SU-DHL-6 (cell line): ENCODE measurements around the gene AGBL3.

Experiments used
- EZH2phosphoT487 ChIP-seq: fragments of 200-600 bp; sonication (generic), shearing (Covaris generic); conservative IDR thresholded peaks from 2 replicates; pipeline ENCODE4 v1.6.1; 2018; ENCODE audit warnings: mild to moderate bottlenecking, antibody characterized with exemption, low read length, moderate library complexity, mixed read lengths
- TF ChIP-seq, protein P1 (sequence below): fragments of 200-600 bp; sonication (generic); IDR thresholded peaks from one replicate; pipeline ENCODE4 v1.5.1; 2017; ENCODE audit warnings: antibody characterized with exemption, mild to moderate bottlenecking, low read length, moderate library complexity; ENCODE audit not compliant: insufficient read depth, poor library complexity, severe bottlenecking

DNA sequence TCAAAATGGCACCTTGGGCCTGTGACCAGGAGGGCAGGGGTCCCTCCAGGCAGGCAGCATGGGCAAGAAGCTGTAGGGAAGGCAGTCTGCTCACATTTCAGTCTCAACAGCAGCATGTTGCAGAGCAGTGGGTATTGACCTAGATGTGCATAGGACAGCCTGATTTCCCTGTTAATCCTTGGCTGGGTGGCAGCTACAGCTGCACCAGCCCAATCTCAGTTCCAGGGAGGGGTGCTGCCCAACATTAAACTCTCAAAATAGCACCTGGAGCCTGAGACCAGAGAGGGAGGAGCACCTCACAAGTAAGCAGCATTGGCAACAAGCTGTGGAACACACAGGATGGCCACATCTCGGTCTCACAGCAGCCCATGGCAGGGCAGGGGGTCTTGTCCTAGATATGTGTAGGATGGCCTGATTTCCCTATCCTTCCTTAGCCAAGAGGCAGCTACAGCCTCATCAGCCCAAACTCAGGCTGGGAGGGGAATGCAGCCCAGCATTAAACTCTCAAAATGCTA is 171.9 kb downstream of the AGBL3 start:
- TF ChIP-seq, protein P1, sequence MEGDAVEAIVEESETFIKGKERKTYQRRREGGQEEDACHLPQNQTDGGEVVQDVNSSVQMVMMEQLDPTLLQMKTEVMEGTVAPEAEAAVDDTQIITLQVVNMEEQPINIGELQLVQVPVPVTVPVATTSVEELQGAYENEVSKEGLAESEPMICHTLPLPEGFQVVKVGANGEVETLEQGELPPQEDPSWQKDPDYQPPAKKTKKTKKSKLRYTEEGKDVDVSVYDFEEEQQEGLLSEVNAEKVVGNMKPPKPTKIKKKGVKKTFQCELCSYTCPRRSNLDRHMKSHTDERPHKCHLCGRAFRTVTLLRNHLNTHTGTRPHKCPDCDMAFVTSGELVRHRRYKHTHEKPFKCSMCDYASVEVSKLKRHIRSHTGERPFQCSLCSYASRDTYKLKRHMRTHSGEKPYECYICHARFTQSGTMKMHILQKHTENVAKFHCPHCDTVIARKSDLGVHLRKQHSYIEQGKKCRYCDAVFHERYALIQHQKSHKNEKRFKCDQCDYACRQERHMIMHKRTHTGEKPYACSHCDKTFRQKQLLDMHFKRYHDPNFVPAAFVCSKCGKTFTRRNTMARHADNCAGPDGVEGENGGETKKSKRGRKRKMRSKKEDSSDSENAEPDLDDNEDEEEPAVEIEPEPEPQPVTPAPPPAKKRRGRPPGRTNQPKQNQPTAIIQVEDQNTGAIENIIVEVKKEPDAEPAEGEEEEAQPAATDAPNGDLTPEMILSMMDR: no peak
- TF ChIP-seq EZH2phosphoT487: no peak
